ENCODE data around the gene ST6GALNAC2.

The ST6GALNAC2 gene

DNA sequence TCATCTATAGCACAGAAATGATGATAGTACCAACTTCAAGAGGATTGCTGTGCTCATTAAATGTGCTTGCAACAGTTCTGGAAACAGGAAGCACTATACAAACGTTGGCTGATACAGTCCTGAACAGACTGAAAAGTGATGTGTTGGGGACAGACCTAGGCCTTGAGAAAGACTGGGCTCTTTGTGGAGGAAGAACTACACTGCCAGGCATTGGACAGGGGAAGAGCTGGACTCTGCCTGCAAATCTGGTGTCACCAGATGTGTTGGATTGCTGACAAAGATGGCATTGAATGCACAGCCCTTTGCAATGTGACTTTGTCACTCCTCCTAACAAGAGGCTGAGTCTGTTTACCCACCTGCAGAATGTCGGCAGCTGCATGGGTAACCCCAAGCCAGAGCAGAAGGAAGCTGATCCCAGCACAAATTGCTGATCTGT is 12.4 kb upstream of the ST6GALNAC2 start:
- DNase-seq = no peak

DNA sequence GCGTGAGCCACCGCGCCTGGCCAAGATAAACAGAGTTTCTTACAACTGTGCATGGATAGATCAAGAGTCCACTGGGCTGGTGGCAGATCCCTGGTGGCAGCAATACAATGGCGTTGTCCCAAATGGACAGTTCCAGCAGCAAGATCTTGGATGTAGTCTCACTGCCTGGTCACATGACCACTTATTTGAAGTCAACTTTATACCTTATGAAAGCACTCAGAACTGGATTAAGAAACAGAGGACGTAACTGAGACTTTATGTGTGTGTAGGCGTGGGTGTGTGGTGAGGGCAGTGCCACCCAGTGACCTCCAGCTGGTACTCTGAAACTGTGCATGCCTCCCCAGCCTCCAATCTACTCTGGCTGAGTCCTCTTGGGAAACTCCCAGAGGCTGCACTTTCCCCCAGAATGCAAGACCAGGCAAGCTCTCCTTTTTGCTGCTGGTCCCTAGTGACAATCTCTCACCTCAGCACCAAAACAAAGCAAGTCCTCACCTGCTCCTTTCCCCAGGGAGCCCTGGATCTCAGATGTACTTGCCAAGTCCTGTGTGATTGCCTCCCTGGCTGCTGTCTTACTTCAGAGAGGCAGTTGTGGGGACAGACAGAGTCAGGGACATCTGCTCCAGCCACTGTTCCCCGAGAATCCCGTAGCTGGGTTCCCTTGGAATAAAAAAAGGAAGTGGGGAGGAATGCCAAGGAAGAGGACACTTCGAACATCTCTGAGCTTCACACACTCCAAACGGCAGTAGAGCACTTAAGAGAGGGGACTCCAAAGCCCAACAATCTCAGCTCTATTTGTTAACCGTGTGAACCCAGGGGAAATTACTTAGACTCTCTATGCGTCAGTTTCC is 11.7 kb upstream of the ST6GALNAC2 start:
- no peak for DNase-seq

DNA sequence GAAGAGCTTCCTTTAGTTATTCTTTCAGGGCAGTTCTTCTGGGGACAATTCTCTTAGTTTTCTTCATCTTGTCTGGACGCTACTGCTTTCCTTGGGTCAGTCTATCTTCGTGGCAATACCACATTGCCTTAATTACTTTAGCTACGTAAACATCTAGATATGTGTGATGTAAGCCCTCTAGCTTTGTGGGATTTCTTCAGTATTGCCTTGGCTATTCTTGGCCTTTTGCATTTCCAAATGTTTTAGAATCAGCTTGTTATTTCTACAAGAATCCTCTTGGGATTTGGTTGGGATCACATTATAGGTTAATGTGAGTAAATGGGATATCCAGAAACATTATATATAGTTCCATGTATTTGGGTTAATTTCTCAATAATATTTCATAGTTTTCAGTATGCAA is 9.0 kb upstream of the ST6GALNAC2 start:
- no peak for DNase-seq

DNA sequence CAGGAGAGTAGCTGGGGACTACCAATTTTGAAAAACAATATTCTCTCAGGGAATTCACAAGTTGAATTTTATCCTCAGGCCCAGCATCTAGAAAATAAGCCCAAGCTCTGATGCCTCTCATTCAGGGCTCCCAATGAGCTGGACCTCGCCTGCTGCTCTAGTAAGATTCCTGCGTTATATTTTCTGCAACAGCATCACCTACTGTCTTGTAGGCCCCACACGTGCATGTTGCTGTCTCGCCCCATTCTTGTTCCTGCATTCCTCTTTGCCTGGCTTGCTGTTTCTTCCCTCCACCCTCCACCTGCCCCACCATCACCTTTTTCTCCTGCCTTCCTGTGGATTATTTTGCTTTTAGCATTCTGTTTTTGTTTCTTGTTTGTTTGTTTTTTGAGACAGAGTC is 8.3 kb upstream of the ST6GALNAC2 start:
- no peak for DNase-seq

DNA sequence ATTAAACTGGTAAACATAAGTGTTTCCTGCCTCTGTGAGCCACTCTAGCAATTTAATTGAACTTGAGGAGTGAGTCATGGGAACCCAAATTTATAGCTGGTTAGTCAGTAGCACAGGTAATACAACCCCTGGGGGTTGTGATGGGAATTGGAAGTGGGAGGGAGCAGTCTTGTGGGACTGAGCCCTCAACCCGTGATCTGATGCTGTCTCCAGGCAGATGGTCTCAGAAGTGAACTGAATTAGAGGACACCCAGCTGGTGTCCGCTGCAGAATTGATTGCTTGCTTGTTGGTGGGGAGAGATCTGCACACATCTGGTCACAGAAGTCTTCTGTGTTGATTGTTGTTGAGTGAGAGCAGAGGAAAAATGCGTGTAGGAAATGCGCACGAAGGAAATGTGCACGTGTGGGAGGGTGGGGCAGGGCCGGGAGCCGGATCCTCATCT is 7.7 kb upstream of the ST6GALNAC2 start:
- DNase-seq = no peak

DNA sequence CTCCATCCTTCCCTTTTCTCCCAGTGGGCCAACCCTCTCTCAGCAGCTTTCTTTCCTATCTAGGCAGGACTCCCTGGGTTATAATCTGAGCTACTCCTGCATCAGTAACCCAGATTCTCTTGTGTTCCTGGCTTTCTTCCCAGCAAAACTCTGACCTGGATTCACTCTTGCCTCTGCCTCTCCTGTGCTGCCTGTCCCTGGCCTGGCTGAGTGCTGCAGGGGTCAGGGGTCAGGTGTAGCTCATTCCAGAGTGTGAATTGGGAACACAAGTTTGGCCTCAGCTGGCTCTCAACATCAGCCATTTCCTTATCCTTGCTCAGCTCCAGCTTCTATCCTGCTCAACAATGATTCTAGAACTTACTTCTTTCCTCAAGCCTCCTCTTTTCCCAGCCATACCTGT is 2.5 kb upstream of the ST6GALNAC2 start:
- no peak for DNase-seq

DNA sequence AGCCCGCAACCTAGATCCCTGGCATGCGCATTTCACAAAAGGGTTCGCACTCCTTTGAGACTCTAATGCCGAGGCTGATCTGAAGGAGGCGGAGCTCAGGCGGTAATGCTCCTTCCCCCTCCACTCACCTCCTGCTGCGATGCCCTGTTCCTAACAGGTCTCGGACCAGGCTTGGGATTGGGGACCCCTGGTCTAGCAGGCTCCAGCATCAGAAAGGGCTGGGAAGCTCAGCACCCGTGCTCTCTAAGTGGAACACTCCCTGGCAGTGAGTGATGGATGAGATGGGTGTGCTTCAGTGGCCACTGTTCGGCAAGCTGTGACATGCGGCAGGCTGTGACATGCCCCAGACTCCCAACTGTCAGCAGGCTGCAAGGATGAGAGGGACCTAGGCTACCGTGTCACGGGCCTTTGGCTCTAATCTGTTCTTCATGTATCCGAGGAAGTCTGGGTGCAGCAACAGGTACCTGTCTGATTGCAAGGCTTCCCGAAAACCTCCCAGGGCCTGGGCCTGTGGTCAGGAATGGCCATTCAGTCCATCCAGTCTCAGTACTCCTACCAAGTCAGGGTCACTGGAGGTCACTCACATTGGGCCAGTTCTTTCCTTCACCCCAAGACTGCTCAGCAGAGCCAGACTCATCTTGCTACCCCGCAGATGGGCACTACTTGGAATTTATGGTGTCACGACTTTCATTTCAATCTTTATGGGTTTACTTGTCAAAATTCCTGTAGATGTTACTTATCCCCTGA is 1.3 kb upstream of the ST6GALNAC2 start:
- DNase-seq = no peak

DNA sequence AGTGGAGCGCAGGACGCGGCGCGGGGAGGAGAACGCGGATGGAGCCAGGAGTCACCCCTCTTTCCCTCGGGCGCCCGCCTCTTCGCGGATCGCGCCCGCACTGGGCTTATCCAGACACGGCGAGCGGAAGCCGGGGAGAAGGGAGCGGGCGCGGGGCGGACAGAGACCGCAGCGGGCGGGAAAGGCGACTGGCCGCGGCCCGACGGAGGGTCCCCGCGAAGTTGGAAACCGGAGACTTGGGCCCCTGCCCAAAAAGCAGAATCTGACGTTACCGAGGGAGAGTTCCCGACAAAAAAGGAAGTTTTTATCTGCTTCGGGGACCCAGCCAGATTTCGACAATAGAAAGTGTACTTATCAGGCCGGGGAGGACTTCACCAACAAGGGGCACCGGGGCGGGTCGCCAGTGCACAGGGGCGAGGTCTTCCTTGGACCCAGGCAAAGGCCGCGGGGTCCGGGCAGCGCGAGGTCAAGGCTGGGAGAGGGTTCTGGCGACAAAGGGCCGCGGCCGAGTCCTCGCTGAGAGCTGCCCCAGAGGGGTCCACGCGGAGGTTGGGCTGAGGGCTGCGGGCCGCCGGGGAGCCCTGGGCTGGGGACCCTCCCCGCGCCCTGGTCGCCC is 519 bp downstream of the ST6GALNAC2 start:
- no peak for DNase-seq

DNA sequence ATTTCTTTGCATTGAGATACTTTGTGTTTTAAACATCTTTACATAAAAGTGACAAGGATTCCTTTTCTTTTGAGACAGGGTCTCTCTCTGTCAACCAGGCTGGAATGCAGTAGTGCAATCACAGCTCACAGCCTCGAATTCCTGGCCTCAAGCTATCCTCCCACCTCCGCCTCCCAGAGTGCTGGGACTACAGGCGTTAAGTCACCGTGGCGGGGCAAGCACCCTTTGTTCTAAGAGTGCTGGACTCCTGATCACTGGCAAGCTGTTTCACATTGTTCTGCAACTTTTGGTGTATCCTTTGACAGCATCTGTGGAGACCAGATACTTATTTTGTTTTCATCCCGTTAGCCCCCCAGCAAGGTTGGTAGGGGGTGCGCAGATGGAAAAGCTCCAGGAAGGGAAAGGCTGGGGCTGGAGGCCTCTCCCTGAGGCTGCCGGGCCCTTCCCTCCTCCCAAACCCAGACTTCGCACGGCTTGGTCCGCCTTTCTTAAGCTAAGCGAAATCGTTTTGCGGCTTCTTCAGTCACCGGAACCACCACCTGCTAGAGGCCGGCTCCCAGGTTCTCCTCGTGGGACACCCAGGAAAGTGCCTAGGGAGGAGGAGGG is 1.1 kb downstream of the ST6GALNAC2 start:
- no peak for DNase-seq

DNA sequence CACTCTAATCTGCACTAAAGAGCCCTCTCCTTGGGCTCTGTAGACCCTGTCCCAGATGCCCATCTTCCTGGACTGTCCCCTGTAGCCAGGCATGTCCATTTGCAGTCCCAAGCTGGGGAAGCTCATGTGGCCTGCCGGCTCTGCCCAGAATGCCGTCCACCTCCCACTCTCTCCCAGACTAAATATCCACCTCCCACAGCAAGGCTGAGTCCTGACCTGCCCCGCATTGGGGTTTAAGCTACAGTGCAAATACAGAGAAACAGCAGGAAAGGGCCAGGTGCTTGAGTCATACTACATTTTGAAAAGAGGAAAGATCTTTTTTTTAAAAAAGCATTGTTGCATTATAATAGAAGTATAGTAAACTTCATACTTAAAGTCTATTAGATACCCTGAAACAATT is 3.0 kb downstream of the ST6GALNAC2 start:
- no peak for DNase-seq

DNA sequence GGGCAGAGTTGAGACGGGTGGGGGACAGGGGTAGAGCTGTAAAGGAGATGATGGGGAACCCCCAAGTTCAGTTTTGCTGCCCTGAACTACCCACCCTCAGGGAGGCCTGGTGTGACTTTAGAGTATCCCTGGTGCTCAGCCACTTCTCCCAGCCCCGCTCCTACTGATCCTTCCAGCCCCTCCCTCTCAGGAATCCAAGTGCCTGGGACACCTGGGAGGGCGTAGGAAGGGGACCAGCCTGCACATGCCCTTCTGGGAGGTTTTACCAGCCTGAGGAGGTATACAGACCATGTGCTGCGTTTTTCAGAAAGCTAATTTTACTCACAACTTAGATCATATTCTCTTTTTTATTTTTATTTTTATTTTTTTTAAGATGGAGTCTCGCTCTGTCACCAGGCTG is 4.1 kb downstream of the ST6GALNAC2 start:
- no peak for DNase-seq

DNA sequence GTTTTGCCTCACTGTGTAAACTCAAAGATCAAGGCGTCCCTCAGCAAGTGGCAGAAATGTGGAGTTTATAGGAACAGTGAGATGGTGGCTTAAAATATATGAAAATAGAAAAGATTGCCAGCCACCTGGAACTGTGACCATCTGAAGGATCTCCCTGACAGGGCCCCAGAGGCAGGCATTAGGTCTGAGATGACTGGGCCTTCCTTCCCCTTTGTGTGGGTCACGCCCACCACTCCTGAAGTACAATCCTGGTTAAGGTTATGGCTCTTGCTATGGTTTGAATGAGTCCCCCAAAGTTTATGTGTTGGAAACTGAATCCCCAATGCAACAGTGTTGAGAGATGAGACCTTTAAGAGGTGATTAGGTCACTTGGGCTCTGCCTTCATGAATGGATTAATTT is 6.4 kb downstream of the ST6GALNAC2 start:
- no peak for DNase-seq

DNA sequence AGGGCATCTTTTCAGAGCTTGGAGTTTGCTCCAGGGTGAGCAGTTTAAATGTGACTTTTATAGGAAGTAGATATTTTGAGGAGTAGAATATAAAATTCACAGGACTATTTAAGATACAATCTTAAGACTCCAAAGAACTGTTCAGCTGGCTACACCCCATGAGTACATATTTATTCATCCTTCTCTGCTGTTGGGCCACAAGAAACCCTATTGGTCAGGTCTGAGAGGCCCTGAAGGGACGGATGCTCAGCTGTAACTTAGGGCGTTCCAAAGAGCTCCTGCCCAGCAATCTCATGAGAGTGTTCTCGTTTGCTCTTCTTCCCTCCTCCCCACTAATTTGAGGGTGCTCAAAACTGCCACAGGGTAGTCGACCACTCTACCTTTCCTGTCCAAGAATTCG is 7.3 kb downstream of the ST6GALNAC2 start:
- DNase-seq = no peak

DNA sequence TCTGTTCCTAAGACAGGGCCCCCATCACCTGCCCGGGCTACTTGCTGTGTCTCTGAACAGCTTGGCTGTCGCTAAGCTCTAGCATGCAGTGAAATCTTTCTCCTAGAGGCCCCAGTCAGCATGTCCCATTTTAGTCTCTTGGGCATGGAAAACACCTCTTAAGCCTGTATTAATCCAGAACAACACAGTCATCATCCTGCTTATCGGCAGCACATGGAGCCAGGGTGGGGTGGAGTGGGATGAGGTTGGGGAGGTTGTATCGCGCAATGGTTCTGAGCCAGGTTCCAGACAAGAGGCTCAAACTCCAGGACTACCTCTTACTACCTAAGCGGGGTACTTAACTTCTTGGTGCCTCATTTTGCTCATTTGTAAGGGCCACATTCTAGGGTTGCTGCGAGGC is 7.8 kb downstream of the ST6GALNAC2 start:
- no peak for DNase-seq

DNA sequence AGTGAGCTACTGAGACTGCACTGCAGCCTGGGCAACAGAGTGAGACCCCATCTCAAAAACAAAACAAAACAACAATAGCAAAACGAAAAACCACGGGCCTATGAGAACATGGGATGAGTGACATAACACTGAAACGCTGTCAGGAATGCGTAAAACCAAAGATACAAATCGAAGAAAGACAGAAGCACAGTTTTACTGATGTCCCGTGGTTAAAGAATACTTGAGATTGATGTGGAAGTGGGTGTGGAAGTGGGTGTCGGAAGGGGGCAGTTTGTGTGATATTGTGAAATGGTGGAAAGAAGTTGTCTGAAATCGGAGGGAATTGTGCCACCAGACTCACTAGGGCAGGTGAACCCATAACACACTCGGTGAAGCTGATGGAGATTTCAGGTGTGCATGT is 9.5 kb downstream of the ST6GALNAC2 start:
- no peak for DNase-seq

DNA sequence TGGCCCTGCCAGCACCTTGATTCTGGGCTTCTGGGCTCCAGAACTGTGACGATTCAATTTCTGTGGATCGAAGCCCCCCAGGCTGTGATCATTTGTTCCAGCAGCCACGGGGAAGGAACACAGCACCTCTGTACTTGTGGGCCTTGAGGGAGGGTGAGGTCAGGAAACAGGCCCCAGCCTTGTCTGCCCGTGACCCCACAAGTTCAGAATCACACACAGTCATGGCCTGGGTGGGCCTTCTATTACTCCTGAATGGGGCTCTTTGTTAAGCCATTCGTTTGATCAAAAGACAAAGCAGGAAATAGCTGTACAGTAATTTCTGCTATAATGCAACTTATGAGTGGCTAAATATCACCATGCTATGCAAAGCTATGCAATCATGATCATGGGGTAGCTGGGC is 10.1 kb downstream of the ST6GALNAC2 start:
- no peak for DNase-seq

DNA sequence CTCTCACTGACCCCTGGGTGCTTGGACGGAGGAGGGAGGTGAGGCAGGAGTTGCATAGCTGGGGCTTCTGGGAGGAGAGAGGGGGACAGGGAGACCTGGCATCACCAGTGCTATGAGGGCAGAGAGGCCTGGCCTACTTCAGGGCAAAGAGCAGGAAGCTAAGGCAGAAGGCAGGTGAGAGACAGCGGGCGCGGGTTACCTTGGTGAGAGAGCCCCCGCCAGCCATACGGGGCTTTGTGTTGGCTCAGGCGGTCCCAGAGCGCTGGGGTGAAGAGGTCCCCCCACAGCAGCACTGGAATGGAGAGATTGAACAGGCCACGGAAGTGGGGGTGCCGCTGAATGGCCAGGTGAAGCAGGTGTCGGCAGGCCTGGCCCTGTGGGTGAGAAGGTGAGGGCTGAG is 11.5 kb downstream of the ST6GALNAC2 start:
- DNase-seq = no peak

DNA sequence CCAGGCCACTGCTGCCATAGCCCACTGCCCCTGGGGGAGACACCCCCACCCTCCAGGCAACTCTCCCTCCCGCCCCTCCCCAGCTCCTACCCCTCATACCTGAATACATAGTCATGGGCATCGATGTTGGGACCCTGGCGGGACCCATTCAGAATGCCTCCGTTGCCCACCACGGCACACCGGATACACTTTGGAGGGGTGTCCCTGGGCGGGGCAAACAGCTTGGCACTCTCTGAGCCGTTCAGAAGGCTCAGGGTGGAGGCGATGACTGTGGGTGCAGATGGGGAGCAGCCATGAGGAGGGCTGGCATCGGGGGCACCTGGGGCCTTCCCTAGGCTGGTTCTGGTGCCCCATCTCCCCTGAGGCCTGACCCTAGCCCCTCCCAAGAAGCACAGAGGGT is 12.6 kb downstream of the ST6GALNAC2 start:
- no peak for DNase-seq

DNA sequence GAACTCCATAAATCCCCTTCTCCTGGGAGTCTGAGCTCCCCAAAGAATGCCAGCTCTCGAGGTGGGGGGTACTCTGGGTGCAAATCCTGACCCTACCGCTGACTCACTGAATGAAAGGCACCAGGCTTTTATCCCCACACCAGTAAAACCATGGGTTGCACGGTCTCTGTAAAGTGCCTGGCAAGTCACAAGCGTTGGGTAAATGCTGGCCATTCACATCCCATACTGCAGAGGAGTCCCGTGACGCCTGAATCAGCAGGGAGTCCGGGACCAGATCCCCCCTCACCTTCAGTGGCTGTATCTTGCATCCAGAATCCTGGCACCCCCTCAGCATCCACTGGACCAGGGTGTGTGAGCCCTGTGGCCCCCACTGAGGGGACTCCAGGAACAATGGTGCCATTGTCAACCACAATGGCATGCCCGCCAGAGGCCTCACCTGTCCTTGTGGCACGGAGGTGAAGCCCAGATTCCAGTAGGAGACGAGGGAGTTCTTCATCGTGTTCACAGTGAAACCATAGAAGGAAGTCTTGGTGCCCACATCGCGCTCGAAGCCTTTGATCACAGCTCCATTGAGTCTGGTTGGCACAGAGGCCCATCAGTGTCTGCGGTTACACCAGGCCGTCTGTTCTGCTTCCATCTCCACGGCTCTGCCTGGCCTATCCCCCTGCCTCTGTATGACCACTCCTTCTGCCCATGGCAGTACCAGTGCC is 13.3 kb downstream of the ST6GALNAC2 start:
- DNase-seq = no peak

DNA sequence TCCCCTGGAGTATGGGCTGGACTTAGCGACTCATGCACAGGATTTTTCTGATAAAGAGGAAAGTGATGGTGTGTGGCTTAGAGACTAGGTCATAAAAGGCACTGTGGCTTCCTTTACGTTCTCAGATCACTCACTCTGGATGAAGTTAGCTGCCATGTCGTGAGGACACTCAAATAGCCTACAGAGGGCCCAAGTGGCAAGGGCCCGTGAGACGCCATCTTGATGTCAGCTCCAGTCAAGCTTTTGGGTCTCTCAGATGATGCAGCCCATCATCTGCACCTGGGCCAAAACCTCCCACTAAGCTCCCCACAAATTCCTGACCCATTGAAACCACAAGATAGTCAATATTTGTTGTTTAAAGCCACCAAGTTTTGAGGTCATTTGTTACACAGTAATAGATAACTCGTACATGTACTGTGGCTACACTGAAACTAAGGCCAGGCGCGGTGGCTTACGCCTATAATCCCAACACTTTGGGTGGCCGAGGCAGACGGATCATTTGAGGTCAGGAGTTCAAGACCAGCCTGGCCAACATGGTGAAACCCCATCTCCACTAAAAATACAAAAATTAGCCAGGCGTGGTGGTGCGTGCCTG is 14.7 kb downstream of the ST6GALNAC2 start:
- DNase-seq = no peak

DNA sequence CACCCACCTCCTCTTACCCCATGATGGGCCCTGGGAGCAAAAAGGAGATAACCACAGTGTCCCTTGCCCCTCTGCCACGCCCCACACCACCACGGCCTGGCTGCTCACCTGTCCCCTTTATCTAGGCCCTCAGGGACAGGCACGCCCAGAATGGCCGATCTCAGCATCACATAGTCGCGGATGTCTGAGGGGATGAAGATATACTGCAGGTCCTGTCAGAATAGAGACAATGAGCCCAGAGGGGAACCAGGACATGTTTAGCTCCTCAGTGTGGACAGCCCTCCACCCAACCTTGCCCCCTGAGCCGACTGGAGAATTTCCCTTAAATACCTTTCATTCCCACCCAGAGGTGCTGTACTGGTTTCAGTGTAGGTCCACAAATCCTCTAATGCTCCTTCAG is 15.2 kb downstream of the ST6GALNAC2 start:
- no peak for DNase-seq

DNA sequence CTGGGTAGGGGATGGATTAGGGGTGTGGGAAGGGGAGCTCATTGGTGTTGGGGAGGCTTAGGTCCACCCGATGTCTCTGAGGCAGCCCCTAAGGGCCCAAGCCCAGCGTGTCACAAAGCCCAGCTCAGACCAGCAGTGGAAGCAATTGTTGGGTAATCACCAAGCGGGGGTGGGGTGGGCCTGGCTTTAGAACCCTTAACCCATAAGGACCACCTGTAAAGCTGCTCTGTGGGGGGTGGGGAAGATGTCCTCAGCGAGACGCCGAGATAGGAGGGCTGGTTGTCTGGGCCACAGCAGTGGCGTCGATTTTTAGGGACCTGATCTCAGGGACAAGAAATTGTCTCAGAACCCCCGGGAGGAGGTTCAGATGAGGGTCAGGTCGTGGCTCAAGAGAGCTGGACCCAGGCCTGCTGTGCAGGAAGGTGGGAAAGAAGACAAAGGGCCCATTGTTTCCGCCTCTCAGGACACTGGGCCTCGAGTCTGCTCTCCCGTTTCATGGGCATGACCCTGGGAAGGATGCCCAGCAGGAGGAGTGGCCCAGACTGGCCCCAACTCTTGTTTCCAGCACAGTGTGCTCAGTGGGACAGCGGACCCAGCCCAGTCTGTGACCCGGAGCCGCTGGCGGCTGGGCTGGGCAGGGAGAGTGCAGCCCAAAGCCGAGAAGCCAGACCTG is 15.9 kb downstream of the ST6GALNAC2 start:
- DNase-seq = no peak
